ENCODE results near the gene PPP2R3A.

DNA sequence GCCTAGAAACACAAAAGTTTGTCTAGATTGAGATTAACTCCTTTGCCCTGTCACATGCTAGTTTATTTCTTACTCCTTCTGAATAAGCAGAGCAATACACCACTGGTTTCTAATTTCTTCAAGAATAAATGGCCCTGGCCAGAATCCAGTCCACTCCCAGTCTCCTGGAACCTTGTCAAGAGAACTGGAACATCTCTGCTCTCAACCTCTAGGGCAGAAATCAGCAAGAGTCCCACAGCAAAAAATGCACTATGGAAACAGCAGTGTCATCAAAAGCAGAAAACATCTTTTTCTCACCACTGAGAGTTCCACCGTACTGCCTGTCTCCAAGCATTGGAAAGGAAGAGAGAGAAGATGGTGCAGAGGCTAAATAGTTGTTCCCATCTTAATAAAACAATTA, 35.9 kb upstream of the PPP2R3A start:
- TF ChIP-seq, protein P1, sequence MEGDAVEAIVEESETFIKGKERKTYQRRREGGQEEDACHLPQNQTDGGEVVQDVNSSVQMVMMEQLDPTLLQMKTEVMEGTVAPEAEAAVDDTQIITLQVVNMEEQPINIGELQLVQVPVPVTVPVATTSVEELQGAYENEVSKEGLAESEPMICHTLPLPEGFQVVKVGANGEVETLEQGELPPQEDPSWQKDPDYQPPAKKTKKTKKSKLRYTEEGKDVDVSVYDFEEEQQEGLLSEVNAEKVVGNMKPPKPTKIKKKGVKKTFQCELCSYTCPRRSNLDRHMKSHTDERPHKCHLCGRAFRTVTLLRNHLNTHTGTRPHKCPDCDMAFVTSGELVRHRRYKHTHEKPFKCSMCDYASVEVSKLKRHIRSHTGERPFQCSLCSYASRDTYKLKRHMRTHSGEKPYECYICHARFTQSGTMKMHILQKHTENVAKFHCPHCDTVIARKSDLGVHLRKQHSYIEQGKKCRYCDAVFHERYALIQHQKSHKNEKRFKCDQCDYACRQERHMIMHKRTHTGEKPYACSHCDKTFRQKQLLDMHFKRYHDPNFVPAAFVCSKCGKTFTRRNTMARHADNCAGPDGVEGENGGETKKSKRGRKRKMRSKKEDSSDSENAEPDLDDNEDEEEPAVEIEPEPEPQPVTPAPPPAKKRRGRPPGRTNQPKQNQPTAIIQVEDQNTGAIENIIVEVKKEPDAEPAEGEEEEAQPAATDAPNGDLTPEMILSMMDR (conservative IDR thresholded peaks at IDR 0.05 in 1 of 2, IDR thresholded peaks at IDR 0.05 in 1 of 2; ENCODE audit: low read depth in 1 of 2, low read length in 2 of 2): peak in 1 of 2 donors; percentile 6
- no peak for TF ChIP-seq EZH2 (IDR thresholded peaks at IDR 0.05; ENCODE audit: low read length, missing control alignments)

Measured in fibroblast of lung (primary cell).